ENCODE results near the gene ELOB. TPM values are rescaled to one million over a fixed set of nuclear protein-coding genes. Genes with fewer than 3 reads are reported as not detected.

Gene ELOB
- total and polyA plus RNA-seq, 2 of the 13 experiments (the other 11 are each of a cell fraction or from before 2014, with no cell fraction given) = 208 to 225 TPM

DNA sequence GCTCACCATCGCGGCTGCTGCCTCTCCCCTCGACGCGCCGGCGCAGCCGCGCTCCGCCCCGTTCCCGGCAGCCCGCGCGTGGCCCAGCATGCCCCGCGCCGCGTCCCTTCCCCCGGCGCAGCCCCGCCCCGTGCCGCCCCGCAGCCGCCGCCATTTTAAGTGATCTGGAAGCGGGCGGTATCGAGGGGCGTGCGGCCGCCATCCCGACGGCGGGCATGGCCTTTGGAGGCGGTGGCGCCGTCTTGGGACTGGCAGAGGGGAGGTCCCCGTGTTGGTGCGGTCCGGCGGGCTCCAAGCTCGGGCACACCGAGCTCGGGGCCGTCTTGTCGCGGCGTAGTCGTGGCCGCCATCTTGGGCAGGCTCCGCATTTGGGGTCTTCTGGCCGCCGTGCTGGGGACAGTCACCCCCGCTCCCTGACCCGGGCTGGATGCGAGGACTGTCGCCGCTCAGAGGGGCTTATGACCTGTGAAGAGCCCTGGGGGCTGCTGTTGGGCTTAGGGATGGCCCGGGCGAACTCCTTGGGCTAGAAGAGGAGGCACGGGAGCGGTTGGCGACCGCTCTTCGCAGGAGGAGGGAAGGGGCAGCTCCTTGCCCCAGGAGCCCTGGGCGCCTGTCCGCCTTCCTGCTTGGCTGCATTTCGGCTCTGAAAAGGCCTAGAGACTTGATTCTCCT is at the start of gene ELOB (continued):
- TF ChIP-seq HDAC6 (IDR thresholded peaks at IDR 0.05; ENCODE audit: low read depth, low read length) = no peak
- TF ChIP-seq ZNF160 (CRISPR knock-in tag; IDR thresholded peaks at IDR 0.05) = peak; percentile 75; the same call in 1 of the 2 replicates
- TF ChIP-seq ARNT (IDR thresholded peaks at IDR 0.05) = no peak
- TF ChIP-seq ISL2 (CRISPR knock-in tag; IDR thresholded peaks at IDR 0.05) = peak; percentile 55; the same call in 1 of the 2 replicates
- TF ChIP-seq ZNF124 (CRISPR knock-in tag; IDR thresholded peaks at IDR 0.05) = no peak
- no peak; the same call in 1 of the 2 replicates for TF ChIP-seq MTA3 (CRISPR knock-in tag; IDR thresholded peaks at IDR 0.05)
- TF ChIP-seq MXD3 (CRISPR knock-in tag; IDR thresholded peaks at IDR 0.05) = peak; percentile 28; the same call in 1 of the 2 replicates
- TF ChIP-seq, protein P1, sequence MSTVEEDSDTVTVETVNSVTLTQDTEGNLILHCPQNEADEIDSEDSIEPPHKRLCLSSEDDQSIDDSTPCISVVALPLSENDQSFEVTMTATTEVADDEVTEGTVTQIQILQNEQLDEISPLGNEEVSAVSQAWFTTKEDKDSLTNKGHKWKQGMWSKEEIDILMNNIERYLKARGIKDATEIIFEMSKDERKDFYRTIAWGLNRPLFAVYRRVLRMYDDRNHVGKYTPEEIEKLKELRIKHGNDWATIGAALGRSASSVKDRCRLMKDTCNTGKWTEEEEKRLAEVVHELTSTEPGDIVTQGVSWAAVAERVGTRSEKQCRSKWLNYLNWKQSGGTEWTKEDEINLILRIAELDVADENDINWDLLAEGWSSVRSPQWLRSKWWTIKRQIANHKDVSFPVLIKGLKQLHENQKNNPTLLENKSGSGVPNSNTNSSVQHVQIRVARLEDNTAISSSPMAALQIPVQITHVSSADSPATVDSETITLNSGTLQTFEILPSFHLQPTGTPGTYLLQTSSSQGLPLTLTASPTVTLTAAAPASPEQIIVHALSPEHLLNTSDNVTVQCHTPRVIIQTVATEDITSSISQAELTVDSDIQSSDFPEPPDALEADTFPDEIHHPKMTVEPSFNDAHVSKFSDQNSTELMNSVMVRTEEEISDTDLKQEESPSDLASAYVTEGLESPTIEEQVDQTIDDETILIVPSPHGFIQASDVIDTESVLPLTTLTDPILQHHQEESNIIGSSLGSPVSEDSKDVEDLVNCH (CRISPR knock-in tag; IDR thresholded peaks at IDR 0.05) = 0 out of 2 replicates have a peak, but pooled peaks have one; percentile 51
- TF ChIP-seq TBP (CRISPR knock-in tag; IDR thresholded peaks at IDR 0.05) = no peak
- TF ChIP-seq, protein P2, sequence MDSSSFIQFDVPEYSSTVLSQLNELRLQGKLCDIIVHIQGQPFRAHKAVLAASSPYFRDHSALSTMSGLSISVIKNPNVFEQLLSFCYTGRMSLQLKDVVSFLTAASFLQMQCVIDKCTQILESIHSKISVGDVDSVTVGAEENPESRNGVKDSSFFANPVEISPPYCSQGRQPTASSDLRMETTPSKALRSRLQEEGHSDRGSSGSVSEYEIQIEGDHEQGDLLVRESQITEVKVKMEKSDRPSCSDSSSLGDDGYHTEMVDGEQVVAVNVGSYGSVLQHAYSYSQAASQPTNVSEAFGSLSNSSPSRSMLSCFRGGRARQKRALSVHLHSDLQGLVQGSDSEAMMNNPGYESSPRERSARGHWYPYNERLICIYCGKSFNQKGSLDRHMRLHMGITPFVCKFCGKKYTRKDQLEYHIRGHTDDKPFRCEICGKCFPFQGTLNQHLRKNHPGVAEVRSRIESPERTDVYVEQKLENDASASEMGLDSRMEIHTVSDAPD (CRISPR knock-in tag; IDR thresholded peaks at IDR 0.05) = no peak
- TF ChIP-seq, protein P3, sequence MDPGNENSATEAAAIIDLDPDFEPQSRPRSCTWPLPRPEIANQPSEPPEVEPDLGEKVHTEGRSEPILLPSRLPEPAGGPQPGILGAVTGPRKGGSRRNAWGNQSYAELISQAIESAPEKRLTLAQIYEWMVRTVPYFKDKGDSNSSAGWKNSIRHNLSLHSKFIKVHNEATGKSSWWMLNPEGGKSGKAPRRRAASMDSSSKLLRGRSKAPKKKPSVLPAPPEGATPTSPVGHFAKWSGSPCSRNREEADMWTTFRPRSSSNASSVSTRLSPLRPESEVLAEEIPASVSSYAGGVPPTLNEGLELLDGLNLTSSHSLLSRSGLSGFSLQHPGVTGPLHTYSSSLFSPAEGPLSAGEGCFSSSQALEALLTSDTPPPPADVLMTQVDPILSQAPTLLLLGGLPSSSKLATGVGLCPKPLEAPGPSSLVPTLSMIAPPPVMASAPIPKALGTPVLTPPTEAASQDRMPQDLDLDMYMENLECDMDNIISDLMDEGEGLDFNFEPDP (CRISPR knock-in tag; conservative IDR thresholded peaks at IDR 0.05) = 0 out of 2 replicates have a peak, but pooled peaks have one; percentile 55
- 0 out of 2 replicates have a peak, but pooled peaks have one; percentile 3 for TF ChIP-seq ZNF17 (CRISPR knock-in tag; IDR thresholded peaks at IDR 0.05)
- TF ChIP-seq IRF2 (CRISPR knock-in tag; IDR thresholded peaks at IDR 0.05) = no peak; the same call in 1 of the 2 replicates
- TF ChIP-seq SMAD3 (CRISPR knock-in tag; IDR thresholded peaks at IDR 0.05) = no peak
- no peak for TF ChIP-seq ZNF333 (CRISPR knock-in tag; IDR thresholded peaks at IDR 0.05; ENCODE audit: borderline replicate concordance)
- TF ChIP-seq TBX2 (CRISPR knock-in tag; IDR thresholded peaks at IDR 0.05; ENCODE audit: borderline replicate concordance) = peak; percentile 43; the same call in 1 of the 2 replicates
- TF ChIP-seq ZNF781 (CRISPR knock-in tag; IDR thresholded peaks at IDR 0.05; ENCODE audit: borderline replicate concordance, not compliant biosample characterization) = peak; percentile 23
- TF ChIP-seq ZNF143 (CRISPR knock-in tag; IDR thresholded peaks at IDR 0.05) = peak; percentile 88
- no peak for TF ChIP-seq KDM5A (IDR thresholded peaks at IDR 0.05; ENCODE audit: borderline replicate concordance, low read length)
- peak; percentile 70 for TF ChIP-seq NCOA1 (CRISPR knock-in tag; IDR thresholded peaks at IDR 0.05)
- TF ChIP-seq, protein P4, sequence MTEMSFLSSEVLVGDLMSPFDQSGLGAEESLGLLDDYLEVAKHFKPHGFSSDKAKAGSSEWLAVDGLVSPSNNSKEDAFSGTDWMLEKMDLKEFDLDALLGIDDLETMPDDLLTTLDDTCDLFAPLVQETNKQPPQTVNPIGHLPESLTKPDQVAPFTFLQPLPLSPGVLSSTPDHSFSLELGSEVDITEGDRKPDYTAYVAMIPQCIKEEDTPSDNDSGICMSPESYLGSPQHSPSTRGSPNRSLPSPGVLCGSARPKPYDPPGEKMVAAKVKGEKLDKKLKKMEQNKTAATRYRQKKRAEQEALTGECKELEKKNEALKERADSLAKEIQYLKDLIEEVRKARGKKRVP (CRISPR knock-in tag; IDR thresholded peaks at IDR 0.05) = no peak

Data from HepG2 (cell line).